GM23338 (cell line): ENCODE measurements around the gene SLC51A. TPM values are rescaled to one million over a fixed set of nuclear protein-coding genes. Genes with fewer than 3 reads are reported as not detected.

ENCODE experiments used
- ATAC-seq: fragments of 200-7000 bp; cut with Tn5 transposase; 3 replicates; pipeline ENCODE4 v1.9.1; 2020
- DNase-seq: peaks from one replicate; pipeline ENCODE4 v3.0.0-alpha.2; 2015; ENCODE audit warnings: low spot score
- H2AFZ ChIP-seq: fragments of 200-600 bp; sonication (generic); 2 replicates; pipeline ENCODE4 v1.8.0; 2016; ENCODE audit warnings: antibody characterized with exemption, mild to moderate bottlenecking, moderate library complexity
- H3F3A ChIP-seq: fragments of 200-600 bp; sonication (generic); replicated peaks from 2 replicates; pipeline ENCODE4 v1.8.0; 2017; ENCODE audit warnings: antibody characterized with exemption, mixed run types, low read depth
- H3K27ac ChIP-seq: fragments of 200-600 bp; sonication (generic); 2 replicates; pipeline ENCODE4 v1.6.1; 2016; ENCODE audit warnings: low read depth
- H3K27me3 ChIP-seq: fragments of 200-600 bp; sonication (generic); 2 replicates; pipeline ENCODE4 v1.8.0; 2016; ENCODE audit warnings: mild to moderate bottlenecking, mixed run types, moderate library complexity; ENCODE audit not compliant: insufficient read depth
- H3K36me3 ChIP-seq: fragments of 200-600 bp; sonication (generic); 2 replicates; pipeline ENCODE4 v1.8.0; 2016; ENCODE audit warnings: mild to moderate bottlenecking; ENCODE audit not compliant: insufficient read depth
- H3K4me1 ChIP-seq: fragments of 200-600 bp; sonication (generic); 2 replicates; pipeline ENCODE4 v1.8.0; 2016; ENCODE audit warnings: mild to moderate bottlenecking, moderate library complexity; ENCODE audit not compliant: insufficient read depth
- H3K4me2 ChIP-seq: fragments of 200-600 bp; sonication (generic); 2 replicates; pipeline ENCODE4 v1.7.1; 2017; ENCODE audit warnings: mixed run types
- H3K4me3 ChIP-seq: fragments of 200-600 bp; sonication (generic); 2 replicates; pipeline ENCODE4 v1.6.1; 2016; ENCODE audit warnings: mixed run types
- H3K79me2 ChIP-seq: fragments of 200-600 bp; sonication (generic); replicated peaks from 2 replicates; pipeline ENCODE4 v1.8.0; 2017; ENCODE audit warnings: mild to moderate bottlenecking; ENCODE audit not compliant: insufficient read depth
- H3K9me2 ChIP-seq: fragments of 200-600 bp; sonication (generic); 2 replicates; pipeline ENCODE4 v1.8.0; 2017; ENCODE audit not compliant: insufficient read depth
- H4K20me1 ChIP-seq: fragments of 200-600 bp; sonication (generic); replicated peaks from 2 replicates; pipeline ENCODE4 v1.8.0; 2017; ENCODE audit warnings: mild to moderate bottlenecking; ENCODE audit not compliant: insufficient read depth
- H3K27ac Mint-ChIP-seq: 2 replicates; pipeline ENCODE4 v1.8.0; 2020; ENCODE audit warnings: inconsistent platforms, mild to moderate bottlenecking, moderate library complexity, mixed read lengths
- H3K27me3 Mint-ChIP-seq: 3 replicates; pipeline ENCODE4 v1.8.0; 2022; ENCODE audit warnings: low read depth, mild to moderate bottlenecking, moderate library complexity, mixed read lengths, inconsistent platforms; ENCODE audit not compliant: insufficient read depth, poor library complexity
- H3K36me3 Mint-ChIP-seq: 3 replicates; pipeline ENCODE4 v1.8.0; 2021; ENCODE audit warnings: low read depth, mild to moderate bottlenecking, inconsistent platforms, moderate library complexity, mixed read lengths
- H3K4me1 Mint-ChIP-seq: 3 replicates; pipeline ENCODE4 v1.8.0; 2020; ENCODE audit warnings: mild to moderate bottlenecking, inconsistent platforms, mixed read lengths
- H3K4me3 Mint-ChIP-seq: 3 replicates; pipeline ENCODE4 v1.8.0; 2021; ENCODE audit warnings: moderate library complexity, mild to moderate bottlenecking, inconsistent platforms, mixed read lengths
- H3K9me3 Mint-ChIP-seq: 3 replicates; pipeline ENCODE4 v1.8.0; 2020; ENCODE audit warnings: moderate library complexity, mild to moderate bottlenecking, inconsistent platforms, mixed read lengths
- CREB1 ChIP-seq: fragments of 250-450 bp; sonication (Bioruptor Pico); IDR thresholded peaks from 2 replicates; pipeline ENCODE4 v1.5.0; 2020; ENCODE audit warnings: low read depth, mild to moderate bottlenecking, moderate library complexity
- CTCF ChIP-seq, 2 experiments: fragments of 200-600 bp in 1 of 2; sonication (generic) in 1 of 2; conservative IDR thresholded peaks; 2 replicates each; pipeline versions ENCODE4 v1.5.1 to v1.6.1; 2016 to 2017; ENCODE audit warnings: antibody characterized with exemption in 2 of 2, low read depth in 2 of 2, mild to moderate bottlenecking in 2 of 2, moderate library complexity in 1 of 2
- ETS1 ChIP-seq: IDR thresholded peaks from 2 replicates; pipeline ENCODE4 v1.6.1; 2016; ENCODE audit warnings: antibody characterized with exemption
- EZH2phosphoT487 ChIP-seq: fragments of 200-600 bp; sonication (generic); IDR thresholded peaks from one replicate; pipeline ENCODE4 v1.8.1; 2018; ENCODE audit warnings: antibody characterized with exemption; ENCODE audit not compliant: unreplicated experiment
- POLR2AphosphoS5 ChIP-seq: IDR thresholded peaks from 2 replicates; pipeline ENCODE4 v1.6.1; 2016; ENCODE audit warnings: antibody characterized with exemption, low read depth
- ZNF114 ChIP-seq: fragments of 250-450 bp; sonication (Bioruptor Pico); IDR thresholded peaks from 2 replicates; pipeline ENCODE4 v1.5.0; 2020; ENCODE audit warnings: mild to moderate bottlenecking, moderate library complexity
- ZNF331 ChIP-seq: fragments of 250-450 bp; sonication (Bioruptor Pico); IDR thresholded peaks from 2 replicates; pipeline ENCODE4 v1.5.0; 2020; ENCODE audit warnings: low read depth, mild to moderate bottlenecking, moderate library complexity
- ZNF462 ChIP-seq: fragments of 250-450 bp; sonication (Bioruptor Pico); IDR thresholded peaks from 2 replicates; pipeline ENCODE4 v1.5.0; 2020; ENCODE audit warnings: mild to moderate bottlenecking, moderate library complexity
- polyA plus RNA-seq: library from polyadenylated mRNA; unstranded; fragments of >200 nt; fragmentation: Nextera tagmentation; extraction: Ambion mirVana; gene quantifications from 2 replicates; pipeline ENCODE4 v1.2.1, GENCODE V29; 2016
- total RNA-seq: library from RNA; depleted of rRNA; stranded (reverse); fragments of >200 nt; shearing (Covaris generic); gene quantifications from 2 replicates; pipeline ENCODE4 v1.2.3, GENCODE V29; 2014

Gene SLC51A
- total and polyA plus RNA-seq, 2 experiments from 2014 or later, result 4.0 to 6.7 TPM

GRCh38 chr3:196198771-196199753 is 17.3 kb upstream of the SLC51A start:
- H2AFZ ChIP-seq, result no peak overlapping the region
- Mint-ChIP-seq H3K4me3 (no peak overlapping the region), H3K27me3 (peaks cover 11% of the 10 kb centered on the region), H3K36me3 (no peaks in the 10 kb centered on the region), H3K4me1 (0 out of 3 replicates have a peak, but pooled peaks cover 2% of the 10 kb centered on the region), H3K9me3 (no peaks in the 10 kb centered on the region), H3K27ac (no peak overlapping the region)
- H3K27me3 ChIP-seq, result no peaks in the 10 kb centered on the region
- no peak overlapping the region for H3K27ac ChIP-seq
- H3K4me2 ChIP-seq, result no peak overlapping the region
- no peak for TF ChIP-seq CREB1 (CRISPR knock-in tag)
- TF ChIP-seq CTCF (conservative IDR thresholded peaks at IDR 0.05; ENCODE audit: low read depth in 2 of 2), result peak; percentile 40 to 64; a peak in 3 of 4 replicates
- no peaks in the 10 kb centered on the region for H3K9me2 ChIP-seq
- ATAC-seq (peak; percentile 18), DNase-seq (peak; percentile 64)
- H3F3A ChIP-seq, result no peaks in the 10 kb centered on the region
- no peaks in the 10 kb centered on the region for H3K4me1 ChIP-seq
- no peaks in the 10 kb centered on the region for H4K20me1 ChIP-seq
- H3K4me3 ChIP-seq, result no peak overlapping the region
- no peaks in the 10 kb centered on the region for H3K79me2 ChIP-seq
- no peaks in the 10 kb centered on the region for H3K36me3 ChIP-seq

GRCh38 chr3:196202516-196202970 is 13.8 kb upstream of the SLC51A start:
- Histone ChIP-seq H2AFZ (no peak overlapping the region), H3K27ac (0 out of 2 replicates have a peak overlapping the region, but pooled peaks have one; percentile 55), H3K36me3 (no peaks in the 10 kb centered on the region), H3K4me1 (no peaks in the 10 kb centered on the region; the same call in 1 of the 2 replicates), H3K4me3 (no peak overlapping the region), H3K27me3 (peaks cover 8% of the 10 kb centered on the region; the same call in 1 of the 2 replicates), H3K4me2 (no peak overlapping the region), H3K79me2 (no peaks in the 10 kb centered on the region), H3K9me2 (no peaks in the 10 kb centered on the region), H3F3A (no peaks in the 10 kb centered on the region), H4K20me1 (no peaks in the 10 kb centered on the region)
- 0 out of 3 replicates have a peak, but pooled peaks cover 2% of the 10 kb centered on the region for H3K4me1 Mint-ChIP-seq
- H3K4me3 Mint-ChIP-seq, result no peak overlapping the region
- ATAC-seq (peak; percentile 34), DNase-seq (peak; percentile 41)
- H3K9me3 Mint-ChIP-seq, result peaks cover 4% of the 10 kb centered on the region; the same call in 2 of the 3 replicates
- H3K36me3 Mint-ChIP-seq, result peaks cover 3% of the 10 kb centered on the region; the same call in 1 of the 3 replicates
- peaks cover 14% of the 10 kb centered on the region for H3K27me3 Mint-ChIP-seq
- H3K27ac Mint-ChIP-seq, result no peak overlapping the region
- TF ChIP-seq POLR2AphosphoS5 (no peak), EZH2phosphoT487 (no peak), ETS1 (no peak), ZNF114 (CRISPR knock-in tag) (no peak), ZNF331 (CRISPR knock-in tag) (no peak), ZNF462 (CRISPR knock-in tag) (no peak)
